Measurements from ENCODE around the gene CABCOCO1. TPM values are rescaled to one million over a fixed set of nuclear protein-coding genes. Genes with fewer than 3 reads are reported as not detected.
A peak's percentile ranks its signal among the peaks of the same experiment; 100 is the strongest.

The CABCOCO1 gene
- total RNA-seq, 1 experiment from 2014 or later = not detected

- peak; percentile 28; the same call in 1 of the 2 replicates for TF ChIP-seq CBX3 (IDR thresholded peaks at IDR 0.05; ENCODE audit: low read depth)
- peak; percentile 19; the same call in 1 of the 2 replicates for TF ChIP-seq MAX (IDR thresholded peaks at IDR 0.05)
Observed at GRCh38 chr10:61760943-61761824, 98.5 kb downstream of the CABCOCO1 start (continued).

- Histone ChIP-seq H3K36me3 (ENCODE audit: control insufficient read depth in 1 of 2, insufficient read depth in 2 of 2, low read length in 2 of 2) (no peaks in the 10 kb centered on the region), H3K4me2 (ENCODE audit: low read length) (peak overlapping the region; percentile 57; the same call in 1 of the 2 replicates), H4K20me1 (ENCODE audit: insufficient read depth) (no peaks in the 10 kb centered on the region), H3K79me2 (ENCODE audit: insufficient read depth, low read length) (no peaks in the 10 kb centered on the region), H2AFZ (ENCODE audit: low read depth, low read length, poor library complexity, severe bottlenecking) (peak overlapping the region; percentile 92), H3K9me3 (ENCODE audit: control insufficient read depth in 1 of 2, insufficient read depth in 1 of 2, low read depth in 1 of 2, low read length in 2 of 2) (no peaks in the 10 kb centered on the region), H3K27me3 (ENCODE audit: insufficient read depth, low read length) (no peaks in the 10 kb centered on the region), H3K9me2 (ENCODE audit: insufficient read depth) (no peaks in the 10 kb centered on the region), H3K9ac (ENCODE audit: low read length) (no peak overlapping the region), H3K4me3 (replicated peaks in 1 of 2; ENCODE audit: low read depth in 1 of 2, low read length in 2 of 2) (no peak overlapping the region), H3K4me1 (ENCODE audit: control insufficient read depth in 1 of 2, insufficient read depth in 2 of 2, low read length in 2 of 2) (peaks cover 28 to 29% of the 10 kb centered on the region in 2 experiments; a peak in 3 of 4 replicates), H3K27ac (ENCODE audit: low read depth, low read length) (peak overlapping the region; percentile 61; the same call in 1 of the 2 replicates)
- ChIA-PET CTCF (interaction anchor here (2.9 kb wide), 1 partner anchor 10 kb away, joined by 15 read pairs; no protein-coding TSS in a partner anchor), POLR2A (no interaction called here), RAD21 (ENCODE audit: low non-redundant PET in 1 of 2, low total read pairs in 2 of 2, uncharacterized antibody in 2 of 2, unreplicated experiment in 2 of 2) (no interaction called here)
- no peak for ATAC-seq
- DNase-seq (ENCODE audit: low read depth, low spot score) = no peak
- TF ChIP-seq SP1 (IDR thresholded peaks at IDR 0.05; ENCODE audit: low read depth) = 0 out of 2 replicates have a peak, but pooled peaks have one; percentile 13
- no peak for TF ChIP-seq ELF1 (IDR thresholded peaks at IDR 0.05; ENCODE audit: borderline replicate concordance, low read depth)
- intact Hi-C loops (cut with micrococcal nuclease) = no loop called here
- no TSS peak for BruUV-seq (replicated peaks)
Observed at GRCh38 chr10:61761825-61762217, 99.1 kb downstream of the CABCOCO1 start.

GRCh38 chr10:61763778-61764177, 101.0 kb downstream of the CABCOCO1 start:
- H3K4me1 ChIP-seq (ENCODE audit: control insufficient read depth in 1 of 2, insufficient read depth in 2 of 2, low read length in 2 of 2) = peaks cover 17 to 22% of the 10 kb centered on the region in 2 experiments; a peak in 3 of 4 replicates
- intact Hi-C loops (cut with micrococcal nuclease) = no loop called here
- H3K79me2 ChIP-seq (ENCODE audit: insufficient read depth, low read length) = no peaks in the 10 kb centered on the region
- DNase-seq (ENCODE audit: low read depth, low spot score) (no peak), ATAC-seq (no peak)
- ChIA-PET RAD21 (ENCODE audit: low non-redundant PET in 1 of 2, low total read pairs in 2 of 2, uncharacterized antibody in 2 of 2, unreplicated experiment in 2 of 2) (no interaction called here), CTCF (no interaction called here), POLR2A (no interaction called here)
- H4K20me1 ChIP-seq (ENCODE audit: insufficient read depth) = no peaks in the 10 kb centered on the region
- no peaks in the 10 kb centered on the region for H3K36me3 ChIP-seq (ENCODE audit: control insufficient read depth in 1 of 2, insufficient read depth in 2 of 2, low read length in 2 of 2)
- no TSS peak for BruUV-seq (replicated peaks)
- no peak overlapping the region for H3K4me2 ChIP-seq (ENCODE audit: low read length)
- H3K4me3 ChIP-seq (replicated peaks in 1 of 2; ENCODE audit: low read depth in 1 of 2, low read length in 2 of 2) = no peak overlapping the region
- no peak overlapping the region for H3K27ac ChIP-seq (ENCODE audit: low read depth, low read length)
- H3K9me2 ChIP-seq (ENCODE audit: insufficient read depth) = no peaks in the 10 kb centered on the region
- H2AFZ ChIP-seq (ENCODE audit: low read depth, low read length, poor library complexity, severe bottlenecking) = no peak overlapping the region
- H3K9ac ChIP-seq (ENCODE audit: low read length) = no peak overlapping the region
- no peaks in the 10 kb centered on the region for H3K9me3 ChIP-seq (ENCODE audit: control insufficient read depth in 1 of 2, insufficient read depth in 1 of 2, low read depth in 1 of 2, low read length in 2 of 2)
- H3K27me3 ChIP-seq (ENCODE audit: insufficient read depth, low read length) = no peaks in the 10 kb centered on the region
- TF ChIP-seq YY1 (IDR thresholded peaks at IDR 0.05; ENCODE audit: extremely low read depth, insufficient replicate concordance, low read depth, low read length) (no peak), EGR1 (IDR thresholded peaks at IDR 0.05; ENCODE audit: low read depth) (no peak), ZBTB33 (IDR thresholded peaks at IDR 0.05; ENCODE audit: extremely low read depth, insufficient replicate concordance, low read length) (no peak), TCF7L2 (IDR thresholded peaks at IDR 0.05; ENCODE audit: borderline replicate concordance, extremely low read depth, insufficient read depth, insufficient read length) (no peak), POLR2AphosphoS5 (IDR thresholded peaks at IDR 0.05; ENCODE audit: low read depth, low read length) (no peak), POLR2A (IDR thresholded peaks at IDR 0.05; ENCODE audit: borderline replicate concordance, extremely low read depth, insufficient read depth, insufficient read length) (no peak), ELF1 (IDR thresholded peaks at IDR 0.05; ENCODE audit: borderline replicate concordance, low read depth) (no peak), CBX3 (IDR thresholded peaks at IDR 0.05; ENCODE audit: low read depth) (no peak), SP1 (IDR thresholded peaks at IDR 0.05; ENCODE audit: low read depth) (no peak), ZFX (IDR thresholded peaks at IDR 0.05) (no peak), JUND (IDR thresholded peaks at IDR 0.05) (no peak), MAX (IDR thresholded peaks at IDR 0.05) (no peak), ATF3 (IDR thresholded peaks at IDR 0.05) (no peak), SRF (IDR thresholded peaks at IDR 0.05; ENCODE audit: low read depth) (no peak), FOSL1 (IDR thresholded peaks at IDR 0.05; ENCODE audit: low read depth) (no peak)

Measured in HCT116 (cell line).